HEK293 (cell line): ENCODE results near the gene HHAT.

Experiments used
- BCL11A ChIP-seq: fragments of 450-650 bp; formaldehyde crosslinking; IDR thresholded peaks from 2 replicates; pipeline ENCODE4 v1.5.1; 2016; ENCODE audit warnings: low read depth, missing biosample characterization, missing genetic modification characterization
- CTCF ChIP-seq: fragments of 450-650 bp; formaldehyde crosslinking; IDR thresholded peaks from 2 replicates; pipeline ENCODE4 v1.5.1; 2016; ENCODE audit warnings: missing biosample characterization, missing genetic modification characterization
- GLI4 ChIP-seq: fragments of 450-650 bp; formaldehyde crosslinking; IDR thresholded peaks from 2 replicates; pipeline ENCODE4 v1.5.1; 2016; ENCODE audit warnings: missing biosample characterization, missing genetic modification characterization
- MYNN ChIP-seq: fragments of 450-650 bp; formaldehyde crosslinking; IDR thresholded peaks from 2 replicates; pipeline ENCODE4 v1.5.1; 2016; ENCODE audit warnings: missing biosample characterization, missing genetic modification characterization, borderline replicate concordance
- MZF1 ChIP-seq: fragments of 450-650 bp; formaldehyde crosslinking; IDR thresholded peaks from 2 replicates; pipeline ENCODE4 v1.5.1; 2017; ENCODE audit warnings: missing biosample characterization, missing genetic modification characterization, borderline replicate concordance
- PRDM10 ChIP-seq: fragments of 450-650 bp; formaldehyde crosslinking; IDR thresholded peaks from 2 replicates; pipeline ENCODE4 v1.5.1; 2016; ENCODE audit warnings: missing biosample characterization, missing genetic modification characterization
- YY1 ChIP-seq: fragments of 450-650 bp; formaldehyde crosslinking; IDR thresholded peaks from 2 replicates; pipeline ENCODE4 v1.5.1; 2018; ENCODE audit warnings: missing biosample characterization, missing genetic modification characterization
- ZBTB21 ChIP-seq: fragments of 450-650 bp; formaldehyde crosslinking; IDR thresholded peaks from 2 replicates; pipeline ENCODE4 v1.5.1; 2017; ENCODE audit warnings: missing biosample characterization, missing genetic modification characterization
- ZBTB26 ChIP-seq: fragments of 450-650 bp; formaldehyde crosslinking; optimal IDR thresholded peaks from 2 replicates; pipeline ENCODE3; 2016; ENCODE audit warnings: missing biosample characterization, mild to moderate bottlenecking, missing genetic modification characterization
- ZIC2 ChIP-seq: fragments of 450-650 bp; formaldehyde crosslinking; IDR thresholded peaks from 2 replicates; pipeline ENCODE4 v1.5.1; 2016; ENCODE audit warnings: missing biosample characterization, missing genetic modification characterization
- ZNF10 ChIP-seq: fragments of 450-650 bp; formaldehyde crosslinking; IDR thresholded peaks from 2 replicates; pipeline ENCODE4 v1.5.1; 2017; ENCODE audit warnings: missing biosample characterization, missing genetic modification characterization
- ZNF133 ChIP-seq: fragments of 450-650 bp; formaldehyde crosslinking; IDR thresholded peaks from 2 replicates; pipeline ENCODE4 v1.5.1; 2016; ENCODE audit warnings: missing biosample characterization, missing genetic modification characterization
- ZNF146 ChIP-seq: fragments of 450-650 bp; formaldehyde crosslinking; IDR thresholded peaks from 2 replicates; pipeline ENCODE4 v1.5.1; 2016; ENCODE audit warnings: missing biosample characterization, missing genetic modification characterization
- ZNF157 ChIP-seq: fragments of 450-650 bp; formaldehyde crosslinking; IDR thresholded peaks from 2 replicates; pipeline ENCODE4 v1.5.1; 2016; ENCODE audit warnings: missing biosample characterization, missing genetic modification characterization
- ZNF350 ChIP-seq: fragments of 450-650 bp; formaldehyde crosslinking; IDR thresholded peaks from 2 replicates; pipeline ENCODE4 v1.5.0; 2017; ENCODE audit warnings: missing biosample characterization, mild to moderate bottlenecking, missing genetic modification characterization
- ZNF416 ChIP-seq: fragments of 450-650 bp; formaldehyde crosslinking; IDR thresholded peaks from 2 replicates; pipeline ENCODE4 v1.5.1; 2016; ENCODE audit warnings: missing biosample characterization, missing genetic modification characterization
- ZNF449 ChIP-seq: fragments of 450-650 bp; formaldehyde crosslinking; IDR thresholded peaks from 2 replicates; pipeline ENCODE4 v1.5.1; 2017; ENCODE audit warnings: missing biosample characterization, mild to moderate bottlenecking, missing genetic modification characterization, moderate library complexity
- ZNF510 ChIP-seq: fragments of 450-650 bp; formaldehyde crosslinking; IDR thresholded peaks from 2 replicates; pipeline ENCODE4 v1.5.1; 2018; ENCODE audit warnings: mild to moderate bottlenecking, missing genetic modification characterization, missing biosample characterization; ENCODE audit not compliant: insufficient replicate concordance
- ZNF544 ChIP-seq: fragments of 450-650 bp; formaldehyde crosslinking; IDR thresholded peaks from 2 replicates; pipeline ENCODE4 v1.5.0; 2017; ENCODE audit warnings: missing biosample characterization, missing genetic modification characterization
- ZNF596 ChIP-seq: fragments of 450-650 bp; IDR thresholded peaks from 2 replicates; pipeline ENCODE4 v1.5.0; 2018; ENCODE audit warnings: missing biosample characterization, mild to moderate bottlenecking, missing genetic modification characterization, moderate library complexity
- ZNF658 ChIP-seq: fragments of 450-650 bp; formaldehyde crosslinking; IDR thresholded peaks from 2 replicates; pipeline ENCODE4; 2016; ENCODE audit warnings: missing biosample characterization, missing genetic modification characterization
- ZNF837 ChIP-seq: fragments of 450-650 bp; formaldehyde crosslinking; IDR thresholded peaks from 2 replicates; pipeline ENCODE4 v1.5.1; 2016; ENCODE audit warnings: missing biosample characterization, missing genetic modification characterization
- TF ChIP-seq, protein P1 (sequence below): fragments of 450-650 bp; formaldehyde crosslinking; IDR thresholded peaks from 2 replicates; pipeline ENCODE4 v1.5.1; 2016; ENCODE audit warnings: missing biosample characterization, missing genetic modification characterization
- TF ChIP-seq, protein P2 (sequence below): fragments of 450-650 bp; formaldehyde crosslinking; IDR thresholded peaks from 2 replicates; pipeline ENCODE4 v1.5.1; 2016; ENCODE audit warnings: missing biosample characterization, missing genetic modification characterization, borderline replicate concordance
- TF ChIP-seq, protein P3 (sequence below): fragments of 450-650 bp; formaldehyde crosslinking; IDR thresholded peaks from 2 replicates; pipeline ENCODE4 v1.5.1; 2017; ENCODE audit warnings: missing biosample characterization, missing genetic modification characterization

HHAT gene

DNA sequence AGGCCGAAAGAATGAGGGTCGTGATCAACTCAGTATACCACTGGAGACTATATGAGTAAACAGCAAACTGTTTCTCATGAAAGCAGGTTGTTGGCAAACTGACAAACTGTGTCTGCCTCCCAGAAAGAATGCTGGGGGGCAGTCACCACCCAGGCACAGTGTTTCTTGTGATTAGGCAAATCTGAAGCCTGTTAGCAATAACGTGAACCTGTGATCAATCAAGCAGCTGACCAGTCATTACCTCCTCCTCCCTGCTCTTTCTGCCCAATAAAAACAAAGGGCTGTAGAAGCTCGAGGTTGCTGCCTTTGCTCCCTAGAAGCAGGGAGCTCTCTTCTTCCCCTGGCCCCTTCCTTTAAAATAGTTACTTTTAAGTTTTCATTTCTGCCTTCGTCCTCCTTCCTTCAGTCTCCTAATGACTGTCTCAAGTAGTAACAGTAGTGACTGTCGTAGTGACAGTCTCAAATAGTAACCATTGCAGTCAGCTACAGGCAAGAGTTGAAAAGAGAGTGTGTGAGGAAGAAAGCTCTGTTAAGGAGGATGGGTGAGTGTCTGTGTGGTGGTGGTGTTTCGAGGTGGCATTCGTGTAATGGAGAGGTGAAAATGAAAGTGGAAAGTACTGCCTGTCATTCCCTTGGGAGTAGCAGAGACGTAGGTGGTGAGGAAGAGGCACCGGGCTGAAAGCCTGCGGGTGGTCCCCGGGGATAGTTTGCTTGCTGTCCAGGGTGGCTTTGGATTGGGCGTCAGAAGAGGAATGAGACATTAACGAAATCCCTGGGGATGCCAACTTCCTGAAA lies 14.5 kb downstream of the HHAT start (continued):
- TF ChIP-seq, protein P1, sequence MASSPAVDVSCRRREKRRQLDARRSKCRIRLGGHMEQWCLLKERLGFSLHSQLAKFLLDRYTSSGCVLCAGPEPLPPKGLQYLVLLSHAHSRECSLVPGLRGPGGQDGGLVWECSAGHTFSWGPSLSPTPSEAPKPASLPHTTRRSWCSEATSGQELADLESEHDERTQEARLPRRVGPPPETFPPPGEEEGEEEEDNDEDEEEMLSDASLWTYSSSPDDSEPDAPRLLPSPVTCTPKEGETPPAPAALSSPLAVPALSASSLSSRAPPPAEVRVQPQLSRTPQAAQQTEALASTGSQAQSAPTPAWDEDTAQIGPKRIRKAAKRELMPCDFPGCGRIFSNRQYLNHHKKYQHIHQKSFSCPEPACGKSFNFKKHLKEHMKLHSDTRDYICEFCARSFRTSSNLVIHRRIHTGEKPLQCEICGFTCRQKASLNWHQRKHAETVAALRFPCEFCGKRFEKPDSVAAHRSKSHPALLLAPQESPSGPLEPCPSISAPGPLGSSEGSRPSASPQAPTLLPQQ (tag by site-specific recombination) = no peak
- TF ChIP-seq ZNF10 (tag by site-specific recombination) = no peak; the same call in 1 of the 2 replicates
- TF ChIP-seq, protein P2, sequence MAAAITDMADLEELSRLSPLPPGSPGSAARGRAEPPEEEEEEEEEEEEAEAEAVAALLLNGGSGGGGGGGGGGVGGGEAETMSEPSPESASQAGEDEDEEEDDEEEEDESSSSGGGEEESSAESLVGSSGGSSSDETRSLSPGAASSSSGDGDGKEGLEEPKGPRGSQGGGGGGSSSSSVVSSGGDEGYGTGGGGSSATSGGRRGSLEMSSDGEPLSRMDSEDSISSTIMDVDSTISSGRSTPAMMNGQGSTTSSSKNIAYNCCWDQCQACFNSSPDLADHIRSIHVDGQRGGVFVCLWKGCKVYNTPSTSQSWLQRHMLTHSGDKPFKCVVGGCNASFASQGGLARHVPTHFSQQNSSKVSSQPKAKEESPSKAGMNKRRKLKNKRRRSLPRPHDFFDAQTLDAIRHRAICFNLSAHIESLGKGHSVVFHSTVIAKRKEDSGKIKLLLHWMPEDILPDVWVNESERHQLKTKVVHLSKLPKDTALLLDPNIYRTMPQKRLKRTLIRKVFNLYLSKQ (tag by site-specific recombination) = no peak
- TF ChIP-seq, protein P3, sequence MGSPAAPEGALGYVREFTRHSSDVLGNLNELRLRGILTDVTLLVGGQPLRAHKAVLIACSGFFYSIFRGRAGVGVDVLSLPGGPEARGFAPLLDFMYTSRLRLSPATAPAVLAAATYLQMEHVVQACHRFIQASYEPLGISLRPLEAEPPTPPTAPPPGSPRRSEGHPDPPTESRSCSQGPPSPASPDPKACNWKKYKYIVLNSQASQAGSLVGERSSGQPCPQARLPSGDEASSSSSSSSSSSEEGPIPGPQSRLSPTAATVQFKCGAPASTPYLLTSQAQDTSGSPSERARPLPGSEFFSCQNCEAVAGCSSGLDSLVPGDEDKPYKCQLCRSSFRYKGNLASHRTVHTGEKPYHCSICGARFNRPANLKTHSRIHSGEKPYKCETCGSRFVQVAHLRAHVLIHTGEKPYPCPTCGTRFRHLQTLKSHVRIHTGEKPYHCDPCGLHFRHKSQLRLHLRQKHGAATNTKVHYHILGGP (tag by site-specific recombination) = peak; percentile 90
- no peak for TF ChIP-seq ZNF157
- no peak for TF ChIP-seq ZNF510
- TF ChIP-seq BCL11A (tag by site-specific recombination) = no peak
- peak; percentile 67 for TF ChIP-seq PRDM10 (tag by site-specific recombination)
- no peak for TF ChIP-seq ZNF146 (tag by site-specific recombination)
- TF ChIP-seq ZNF416 (tag by site-specific recombination) = no peak
- TF ChIP-seq GLI4 (tag by site-specific recombination) = no peak
- TF ChIP-seq ZNF544 = no peak
- no peak for TF ChIP-seq CTCF
- no peak for TF ChIP-seq ZBTB21 (tag by site-specific recombination)
- no peak for TF ChIP-seq ZNF658 (tag by site-specific recombination)
- no peak for TF ChIP-seq ZNF133 (tag by site-specific recombination)
- no peak for TF ChIP-seq ZNF596 (tag by site-specific recombination)
- no peak for TF ChIP-seq ZNF350 (tag by site-specific recombination)
- TF ChIP-seq ZNF449 (tag by site-specific recombination) = no peak
- no peak for TF ChIP-seq YY1 (tag by site-specific recombination)
- no peak for TF ChIP-seq MZF1 (tag by site-specific recombination)
- TF ChIP-seq ZNF837 (tag by site-specific recombination) = no peak
- no peak for TF ChIP-seq ZBTB26 (tag by site-specific recombination)
- TF ChIP-seq MYNN = no peak
- TF ChIP-seq ZIC2 (tag by site-specific recombination) = peak; percentile 84
